Measurements from ENCODE around the gene TBL2.

DNA sequence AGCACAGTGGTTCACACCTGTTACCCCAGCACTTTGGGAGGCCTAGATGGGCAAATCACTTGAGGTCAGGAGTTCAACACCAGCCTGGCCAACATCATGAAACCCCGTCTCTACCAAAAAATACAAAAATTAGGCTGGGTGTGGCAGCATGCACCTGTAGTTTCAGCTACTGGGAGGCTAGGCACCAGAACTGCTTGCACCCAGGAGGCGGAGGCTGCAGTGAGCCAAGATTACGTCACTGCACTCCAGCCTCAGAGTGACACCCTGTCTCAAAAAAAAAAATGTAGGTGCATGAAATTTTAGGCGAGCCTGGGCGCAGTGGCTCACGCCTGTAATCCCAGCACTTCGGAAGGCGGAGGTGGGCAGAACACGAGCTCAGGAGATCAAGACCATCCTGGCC, 30.5 kb downstream of the TBL2 start:
- TF ChIP-seq, protein P1, sequence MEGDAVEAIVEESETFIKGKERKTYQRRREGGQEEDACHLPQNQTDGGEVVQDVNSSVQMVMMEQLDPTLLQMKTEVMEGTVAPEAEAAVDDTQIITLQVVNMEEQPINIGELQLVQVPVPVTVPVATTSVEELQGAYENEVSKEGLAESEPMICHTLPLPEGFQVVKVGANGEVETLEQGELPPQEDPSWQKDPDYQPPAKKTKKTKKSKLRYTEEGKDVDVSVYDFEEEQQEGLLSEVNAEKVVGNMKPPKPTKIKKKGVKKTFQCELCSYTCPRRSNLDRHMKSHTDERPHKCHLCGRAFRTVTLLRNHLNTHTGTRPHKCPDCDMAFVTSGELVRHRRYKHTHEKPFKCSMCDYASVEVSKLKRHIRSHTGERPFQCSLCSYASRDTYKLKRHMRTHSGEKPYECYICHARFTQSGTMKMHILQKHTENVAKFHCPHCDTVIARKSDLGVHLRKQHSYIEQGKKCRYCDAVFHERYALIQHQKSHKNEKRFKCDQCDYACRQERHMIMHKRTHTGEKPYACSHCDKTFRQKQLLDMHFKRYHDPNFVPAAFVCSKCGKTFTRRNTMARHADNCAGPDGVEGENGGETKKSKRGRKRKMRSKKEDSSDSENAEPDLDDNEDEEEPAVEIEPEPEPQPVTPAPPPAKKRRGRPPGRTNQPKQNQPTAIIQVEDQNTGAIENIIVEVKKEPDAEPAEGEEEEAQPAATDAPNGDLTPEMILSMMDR (IDR thresholded peaks at IDR 0.05; ENCODE audit: borderline replicate concordance, extremely low read depth, low read length, poor library complexity, severe bottlenecking) = no peak
- TF ChIP-seq EZH2 (IDR thresholded peaks at IDR 0.05; ENCODE audit: borderline replicate concordance, low read depth, low read length, severe bottlenecking) = no peak

All from DND-41 (cell line).